HCT116 (cell line): ENCODE measurements around the gene IL1RAPL2. TPM values are rescaled to one million over a fixed set of nuclear protein-coding genes. Genes with fewer than 3 reads are reported as not detected.

ENCODE experiments used
- ATAC-seq: fragments of 200-7000 bp; cut with Tn5 transposase; 2 replicates; pipeline ENCODE4 v1.9.1; 2020; ENCODE audit warnings: mild to moderate bottlenecking, moderate library complexity
- BruUV-seq: library from RNA; stranded (reverse); fragments of 400-500 nt; replicated peaks from 2 replicates; lab custom pipeline; 2021; lab: Mats Ljungman, UMichigan
- CTCF ChIA-PET: fragments of 300-600 bp; sonication (Branson Sonifier 250); formaldehyde crosslinking; loops from one replicate; lab custom pipeline; 2021; ENCODE audit warnings: antibody characterized with exemption; lab: Charles Lee
- POLR2A ChIA-PET: fragments of 300-600, 350-600 bp; sonication (Branson Sonifier 250); formaldehyde crosslinking; loops from one replicate; lab custom pipeline; 2021; ENCODE audit warnings: antibody characterized with exemption; lab: Charles Lee
- RAD21 ChIA-PET, 2 experiments: fragments of 300-600 bp; sonication (Branson Sonifier 250); formaldehyde crosslinking; loops; one replicate each; lab custom pipeline; 2023; ENCODE audit warnings: low total read pairs in 2 of 2; ENCODE audit not compliant: uncharacterized antibody in 2 of 2, unreplicated experiment in 2 of 2, low non-redundant PET in 1 of 2; lab: Charles Lee
- DNase-seq: peaks from one replicate; pipeline ENCODE4 v3.0.0-alpha.2; 2010; ENCODE audit warnings: low read depth, low spot score
- H2AFZ ChIP-seq: fragments of 200-600 bp; shearing (Covaris generic), sonication (generic); 2 replicates; pipeline ENCODE4 v1.6.1; 2017; ENCODE audit warnings: low read depth, mixed run types, mixed read lengths, antibody characterized with exemption, low read length; ENCODE audit not compliant: poor library complexity, severe bottlenecking
- H3K27ac ChIP-seq: 2 replicates; pipeline ENCODE4 v1.5.1; 2012; ENCODE audit warnings: low read depth, low read length
- H3K27me3 ChIP-seq: fragments of 200-600 bp; sonication (generic); 2 replicates; pipeline ENCODE4 v1.6.1; 2016; ENCODE audit warnings: mixed run types, low read length, mixed read lengths; ENCODE audit not compliant: insufficient read depth
- H3K36me3 ChIP-seq, 2 experiments: fragments of 200-500 bp in 1 of 2; fragments of 200-600 bp in 1 of 2; sonication (Bioruptor generic) in 1 of 2; sonication (generic) in 1 of 2; 2 replicates each; pipeline versions ENCODE4 v1.5.1 to v1.6.1; 2014 to 2016; ENCODE audit warnings: low read length in 2 of 2, inconsistent platforms in 1 of 2, mixed read lengths in 1 of 2, mixed run types in 1 of 2; ENCODE audit not compliant: insufficient read depth in 2 of 2, control insufficient read depth in 1 of 2
- H3K4me1 ChIP-seq, 2 experiments: fragments of 200-600 bp in 1 of 2; sonication (generic) in 1 of 2; 2 replicates each; pipeline versions ENCODE4 v1.5.1 to v1.6.1; 2012 to 2017; ENCODE audit warnings: low read length in 2 of 2, inconsistent platforms in 1 of 2, mild to moderate bottlenecking in 1 of 2, mixed read lengths in 1 of 2, mixed run types in 1 of 2, moderate library complexity in 1 of 2; ENCODE audit not compliant: insufficient read depth in 2 of 2, control insufficient read depth in 1 of 2
- H3K4me2 ChIP-seq: fragments of 200-600 bp; sonication (generic); 2 replicates; pipeline ENCODE4 v1.6.1; 2017; ENCODE audit warnings: mixed run types, low read length, mixed read lengths
- H3K4me3 ChIP-seq, 2 experiments: fragments of 200-600 bp in 1 of 2; sonication (generic) in 1 of 2; replicated peaks in 1 of 2; 2 replicates each; pipeline ENCODE4 v1.5.1; 2011 to 2016; ENCODE audit warnings: low read length in 2 of 2, control low read depth in 1 of 2, low read depth in 1 of 2, mild to moderate bottlenecking in 1 of 2, mixed read lengths in 1 of 2, mixed run types in 1 of 2
- H3K79me2 ChIP-seq: fragments of 200-600 bp; sonication (generic); 2 replicates; pipeline ENCODE4 v1.6.1; 2017; ENCODE audit warnings: mild to moderate bottlenecking, mixed run types, low read length, moderate library complexity, mixed read lengths; ENCODE audit not compliant: insufficient read depth
- H3K9ac ChIP-seq: fragments of 200-600 bp; sonication (generic); 2 replicates; pipeline ENCODE4 v1.6.1; 2016; ENCODE audit warnings: low read length, mixed read lengths
- H3K9me2 ChIP-seq: fragments of 200-600 bp; sonication (generic), shearing (Covaris generic); 2 replicates; pipeline ENCODE4 v1.6.1; 2017; ENCODE audit warnings: mixed run types, mild to moderate bottlenecking, moderate library complexity; ENCODE audit not compliant: insufficient read depth
- H3K9me3 ChIP-seq, 2 experiments: fragments of 200-500 bp in 1 of 2; fragments of 200-600 bp in 1 of 2; sonication (Bioruptor generic) in 1 of 2; sonication (generic) in 1 of 2; 2 replicates each; pipeline ENCODE4 v1.6.1; 2014 to 2017; ENCODE audit warnings: low read length in 2 of 2, mixed read lengths in 2 of 2, inconsistent platforms in 1 of 2, low read depth in 1 of 2, mild to moderate bottlenecking in 1 of 2, mixed run types in 1 of 2, moderate library complexity in 1 of 2; ENCODE audit not compliant: control insufficient read depth in 1 of 2, insufficient read depth in 1 of 2
- H4K20me1 ChIP-seq: fragments of 200-600 bp; sonication (generic), shearing (Covaris generic); 2 replicates; pipeline ENCODE4 v1.6.1; 2017; ENCODE audit warnings: mixed run types, mild to moderate bottlenecking, moderate library complexity; ENCODE audit not compliant: insufficient read depth
- MAX ChIP-seq: IDR thresholded peaks from 2 replicates; pipeline ENCODE4 v1.6.1; 2012
- RAD21 ChIP-seq: IDR thresholded peaks from 2 replicates; pipeline ENCODE4 v1.6.1; 2012; ENCODE audit warnings: low read depth, mild to moderate bottlenecking
- ZFX ChIP-seq: fragments of 450-650 bp; IDR thresholded peaks from 2 replicates; pipeline ENCODE4 v1.6.1; 2017
- intact Hi-C: fragments of 100-400 bp; cut with micrococcal nuclease; formaldehyde crosslinking; loops from 2 replicates; pipeline ENCODE4 v1.10.0; 2022
- total RNA-seq: library from RNA; stranded (reverse); gene quantifications from one replicate; pipeline ENCODE4 v1.2.1, GENCODE V29; 2021; ENCODE audit not compliant: unreplicated experiment

The IL1RAPL2 gene
- total RNA-seq, 1 experiment from 2014 or later: not detected

GRCh38 chrX:105816517-105816916 is 1250.5 kb downstream of the IL1RAPL2 start:
- no peak for ATAC-seq
- Histone ChIP-seq H3K79me2 (no peaks in the 10 kb centered on the region), H3K9ac (no peak overlapping the region), H3K4me2 (no peak overlapping the region), H3K27me3 (no peaks in the 10 kb centered on the region), H3K4me3 (no peak overlapping the region), H3K27ac (no peak overlapping the region), H3K36me3 (no peaks in the 10 kb centered on the region), H3K4me1 (no peaks in the 10 kb centered on the region), H4K20me1 (no peaks in the 10 kb centered on the region), H3K9me2 (no peaks in the 10 kb centered on the region), H3K9me3 (no peaks in the 10 kb centered on the region), H2AFZ (no peak overlapping the region)
- no TSS peak for BruUV-seq
- POLR2A ChIA-PET: no interaction called here
- intact Hi-C loops: no loop called here
- DNase-seq: no peak
- RAD21 ChIA-PET: no interaction called here
- no peak for TF ChIP-seq ZFX
- TF ChIP-seq MAX: no peak
- no peak for TF ChIP-seq RAD21
- CTCF ChIA-PET: no interaction called here
